HepG2 (cell line): ENCODE results near the gene MFNG. TPM values are rescaled to one million over a fixed set of nuclear protein-coding genes. Genes with fewer than 3 reads are reported as not detected.

Source experiments
- FIP1L1 ChIP-seq: fragments of 200-400 bp; formaldehyde crosslinking; IDR thresholded peaks from 2 replicates; pipeline ENCODE4 v1.6.1; 2018; ENCODE audit warnings: low read depth, mild to moderate bottlenecking, low read length, moderate library complexity, borderline replicate concordance; ENCODE audit not compliant: insufficient read depth
- FLYWCH1 ChIP-seq: sonication (generic); formaldehyde crosslinking; IDR thresholded peaks from 2 replicates; pipeline ENCODE4 v1.8.1; 2023; ENCODE audit warnings: mild to moderate bottlenecking, missing genetic modification reagents
- GABPB1 ChIP-seq: IDR thresholded peaks from 2 replicates; pipeline ENCODE4 v1.6.1; 2016; ENCODE audit warnings: mild to moderate bottlenecking, missing genetic modification reagents, moderate library complexity, missing compliant biosample characterization
- GATAD2A ChIP-seq: IDR thresholded peaks from 2 replicates; pipeline ENCODE4 v1.6.1; 2016
- MBNL3 ChIP-seq: fragments of 250-450 bp; sonication (Bioruptor Pico); conservative IDR thresholded peaks from 2 replicates; pipeline ENCODE4 v1.8.0; 2022; ENCODE audit warnings: mild to moderate bottlenecking, inconsistent platforms
- RBM22 ChIP-seq: fragments of 200-400 bp; formaldehyde crosslinking; optimal IDR thresholded peaks from 2 replicates; pipeline ENCODE3; 2017; ENCODE audit warnings: mild to moderate bottlenecking, low read length, moderate library complexity
- SALL1 ChIP-seq: sonication (generic); formaldehyde crosslinking; IDR thresholded peaks from 2 replicates; pipeline ENCODE4 v1.8.0; 2022; ENCODE audit warnings: mild to moderate bottlenecking, missing genetic modification reagents
- SMAD9 ChIP-seq: sonication (generic); formaldehyde crosslinking; IDR thresholded peaks from 2 replicates; pipeline ENCODE4 v1.5.1; 2020; ENCODE audit warnings: mild to moderate bottlenecking, missing genetic modification reagents
- SNRNP70 ChIP-seq: fragments of 200-400 bp; formaldehyde crosslinking; IDR thresholded peaks from 2 replicates; pipeline ENCODE4 v1.6.1; 2017; ENCODE audit warnings: mild to moderate bottlenecking, low read depth, low read length, moderate library complexity
- SP4 ChIP-seq: sonication (generic); formaldehyde crosslinking; IDR thresholded peaks from 2 replicates; pipeline ENCODE4 v1.8.1; 2023; ENCODE audit warnings: mild to moderate bottlenecking, missing genetic modification reagents
- TBP ChIP-seq: sonication (generic); formaldehyde crosslinking; IDR thresholded peaks from 2 replicates; pipeline ENCODE4 v1.5.0; 2020; ENCODE audit warnings: missing genetic modification reagents
- TGIF2 ChIP-seq: IDR thresholded peaks from 2 replicates; pipeline ENCODE4 v1.6.1; 2016; ENCODE audit warnings: control low read depth, missing compliant biosample characterization
- ZEB1 ChIP-seq: IDR thresholded peaks from 2 replicates; pipeline ENCODE4 v1.6.1; 2012; ENCODE audit warnings: mild to moderate bottlenecking, low read depth, inconsistent platforms; ENCODE audit not compliant: insufficient replicate concordance
- ZNF629 ChIP-seq: sonication (generic); formaldehyde crosslinking; conservative IDR thresholded peaks from 2 replicates; pipeline ENCODE4 v1.5.0; 2020; ENCODE audit warnings: missing genetic modification reagents
- ZNF644 ChIP-seq: IDR thresholded peaks from 2 replicates; pipeline ENCODE4 v1.6.1; 2016; ENCODE audit warnings: low read depth
- ZNF841 ChIP-seq: sonication (generic); formaldehyde crosslinking; IDR thresholded peaks from 2 replicates; pipeline ENCODE4 v1.8.1; 2023; ENCODE audit warnings: missing genetic modification reagents, borderline replicate concordance
- ZNF850 ChIP-seq: sonication (generic); formaldehyde crosslinking; conservative IDR thresholded peaks from 2 replicates; pipeline ENCODE4 v1.9.0; 2021; ENCODE audit warnings: mild to moderate bottlenecking, missing genetic modification reagents
- ZSCAN25 ChIP-seq: sonication (generic); formaldehyde crosslinking; IDR thresholded peaks from 2 replicates; pipeline ENCODE4 v1.8.0; 2022; ENCODE audit warnings: mild to moderate bottlenecking, missing genetic modification reagents
- polyA plus RNA-seq, 8 experiments: library from polyadenylated mRNA; depleted of rRNA in 3 of 8; stranded (reverse) in 7 of 8; unstranded in 1 of 8; fragments of >200 nt; fragmentation: Illumina TruSeq in 4 of 8; extraction: Trizol in 4 of 8; gene quantifications; 2 replicates each; pipeline versions ENCODE4 v1.2.1 to v1.2.3, GENCODE V29; 2011 to 2016; ENCODE audit warnings: low read depth in 4 of 8, missing spikeins in 1 of 8, mixed read lengths in 1 of 8; ENCODE audit not compliant: insufficient read depth in 1 of 8
- total RNA-seq, 5 experiments: library from RNA; depleted of rRNA; stranded (reverse); fragments of >200 nt; fragmentation: Illumina TruSeq; extraction: Trizol; gene quantifications; 2 replicates each; pipeline ENCODE4 v1.2.3, GENCODE V29; 2016; ENCODE audit warnings: low read depth in 1 of 5
- TF ChIP-seq, protein P1 (sequence below): sonication (generic); formaldehyde crosslinking; IDR thresholded peaks from 2 replicates; pipeline ENCODE4 v1.4.0; 2020; ENCODE audit warnings: missing genetic modification reagents
- TF ChIP-seq, protein P2 (sequence below): sonication (generic); formaldehyde crosslinking; IDR thresholded peaks from 2 replicates; pipeline ENCODE4 v1.9.0; 2021; ENCODE audit warnings: missing genetic modification reagents, mild to moderate bottlenecking, borderline replicate concordance
- TF ChIP-seq, protein P3 (sequence below): sonication (generic); formaldehyde crosslinking; IDR thresholded peaks from 2 replicates; pipeline ENCODE4 v1.4.0; 2020; ENCODE audit warnings: missing genetic modification reagents

MFNG gene
- total and polyA plus RNA-seq, 2 of the 13 experiments (the other 11 are each of a cell fraction or from before 2014, with no cell fraction given) = 1.0 to 11.7 TPM

DNA sequence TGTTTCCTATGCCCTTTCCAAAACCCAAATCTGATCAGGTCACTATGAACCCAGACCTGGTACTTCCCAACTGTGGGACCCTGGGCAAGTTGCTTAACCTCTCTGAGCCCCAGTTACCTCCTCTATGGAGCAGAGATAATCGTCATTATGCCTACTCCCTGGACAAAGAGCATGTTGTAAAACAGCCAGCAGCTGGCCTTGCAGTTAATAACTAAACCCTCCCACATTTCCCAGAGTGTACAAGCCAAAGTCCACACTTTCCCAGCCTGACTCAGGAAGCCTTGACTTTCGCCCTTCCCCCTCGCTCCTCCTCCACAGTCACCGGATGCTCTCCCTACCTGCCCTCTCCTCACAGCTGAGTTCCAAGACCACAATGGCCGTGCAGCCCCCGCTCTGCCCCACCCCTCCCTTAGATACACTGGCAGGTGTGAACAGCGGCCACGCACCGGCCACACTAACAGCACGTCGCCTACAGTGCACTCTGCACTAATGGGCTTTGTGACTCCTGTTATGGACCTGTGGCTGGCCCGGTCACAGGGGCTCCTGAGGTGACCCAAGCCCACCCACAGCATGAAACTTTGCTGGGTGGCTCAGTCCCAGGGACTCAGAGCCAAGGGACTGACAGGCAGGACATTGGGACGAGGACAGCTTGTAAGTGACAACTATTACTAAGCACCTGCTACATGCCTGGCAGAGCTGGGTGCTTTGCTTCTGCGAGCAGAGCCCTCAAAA is 15.6 kb upstream of the MFNG start (continued):
- TF ChIP-seq, protein P1, sequence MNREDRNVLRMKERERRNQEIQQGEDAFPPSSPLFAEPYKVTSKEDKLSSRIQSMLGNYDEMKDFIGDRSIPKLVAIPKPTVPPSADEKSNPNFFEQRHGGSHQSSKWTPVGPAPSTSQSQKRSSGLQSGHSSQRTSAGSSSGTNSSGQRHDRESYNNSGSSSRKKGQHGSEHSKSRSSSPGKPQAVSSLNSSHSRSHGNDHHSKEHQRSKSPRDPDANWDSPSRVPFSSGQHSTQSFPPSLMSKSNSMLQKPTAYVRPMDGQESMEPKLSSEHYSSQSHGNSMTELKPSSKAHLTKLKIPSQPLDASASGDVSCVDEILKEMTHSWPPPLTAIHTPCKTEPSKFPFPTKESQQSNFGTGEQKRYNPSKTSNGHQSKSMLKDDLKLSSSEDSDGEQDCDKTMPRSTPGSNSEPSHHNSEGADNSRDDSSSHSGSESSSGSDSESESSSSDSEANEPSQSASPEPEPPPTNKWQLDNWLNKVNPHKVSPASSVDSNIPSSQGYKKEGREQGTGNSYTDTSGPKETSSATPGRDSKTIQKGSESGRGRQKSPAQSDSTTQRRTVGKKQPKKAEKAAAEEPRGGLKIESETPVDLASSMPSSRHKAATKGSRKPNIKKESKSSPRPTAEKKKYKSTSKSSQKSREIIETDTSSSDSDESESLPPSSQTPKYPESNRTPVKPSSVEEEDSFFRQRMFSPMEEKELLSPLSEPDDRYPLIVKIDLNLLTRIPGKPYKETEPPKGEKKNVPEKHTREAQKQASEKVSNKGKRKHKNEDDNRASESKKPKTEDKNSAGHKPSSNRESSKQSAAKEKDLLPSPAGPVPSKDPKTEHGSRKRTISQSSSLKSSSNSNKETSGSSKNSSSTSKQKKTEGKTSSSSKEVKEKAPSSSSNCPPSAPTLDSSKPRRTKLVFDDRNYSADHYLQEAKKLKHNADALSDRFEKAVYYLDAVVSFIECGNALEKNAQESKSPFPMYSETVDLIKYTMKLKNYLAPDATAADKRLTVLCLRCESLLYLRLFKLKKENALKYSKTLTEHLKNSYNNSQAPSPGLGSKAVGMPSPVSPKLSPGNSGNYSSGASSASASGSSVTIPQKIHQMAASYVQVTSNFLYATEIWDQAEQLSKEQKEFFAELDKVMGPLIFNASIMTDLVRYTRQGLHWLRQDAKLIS (CRISPR knock-in tag) = no peak
- peak; percentile 85; the same call in 1 of the 2 replicates for TF ChIP-seq SMAD9 (CRISPR knock-in tag)
- TF ChIP-seq SP4 (CRISPR knock-in tag) = peak; percentile 57
- no peak for TF ChIP-seq ZNF644 (CRISPR knock-in tag)
- no peak for TF ChIP-seq MBNL3 (CRISPR knock-in tag)
- TF ChIP-seq SALL1 (CRISPR knock-in tag) = peak; percentile 99
- TF ChIP-seq, protein P2, sequence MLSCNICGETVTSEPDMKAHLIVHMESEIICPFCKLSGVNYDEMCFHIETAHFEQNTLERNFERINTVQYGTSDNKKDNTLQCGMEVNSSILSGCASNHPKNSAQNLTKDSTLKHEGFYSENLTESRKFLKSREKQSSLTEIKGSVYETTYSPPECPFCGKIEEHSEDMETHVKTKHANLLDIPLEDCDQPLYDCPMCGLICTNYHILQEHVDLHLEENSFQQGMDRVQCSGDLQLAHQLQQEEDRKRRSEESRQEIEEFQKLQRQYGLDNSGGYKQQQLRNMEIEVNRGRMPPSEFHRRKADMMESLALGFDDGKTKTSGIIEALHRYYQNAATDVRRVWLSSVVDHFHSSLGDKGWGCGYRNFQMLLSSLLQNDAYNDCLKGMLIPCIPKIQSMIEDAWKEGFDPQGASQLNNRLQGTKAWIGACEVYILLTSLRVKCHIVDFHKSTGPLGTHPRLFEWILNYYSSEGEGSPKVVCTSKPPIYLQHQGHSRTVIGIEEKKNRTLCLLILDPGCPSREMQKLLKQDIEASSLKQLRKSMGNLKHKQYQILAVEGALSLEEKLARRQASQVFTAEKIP (CRISPR knock-in tag) = no peak
- TF ChIP-seq, protein P3, sequence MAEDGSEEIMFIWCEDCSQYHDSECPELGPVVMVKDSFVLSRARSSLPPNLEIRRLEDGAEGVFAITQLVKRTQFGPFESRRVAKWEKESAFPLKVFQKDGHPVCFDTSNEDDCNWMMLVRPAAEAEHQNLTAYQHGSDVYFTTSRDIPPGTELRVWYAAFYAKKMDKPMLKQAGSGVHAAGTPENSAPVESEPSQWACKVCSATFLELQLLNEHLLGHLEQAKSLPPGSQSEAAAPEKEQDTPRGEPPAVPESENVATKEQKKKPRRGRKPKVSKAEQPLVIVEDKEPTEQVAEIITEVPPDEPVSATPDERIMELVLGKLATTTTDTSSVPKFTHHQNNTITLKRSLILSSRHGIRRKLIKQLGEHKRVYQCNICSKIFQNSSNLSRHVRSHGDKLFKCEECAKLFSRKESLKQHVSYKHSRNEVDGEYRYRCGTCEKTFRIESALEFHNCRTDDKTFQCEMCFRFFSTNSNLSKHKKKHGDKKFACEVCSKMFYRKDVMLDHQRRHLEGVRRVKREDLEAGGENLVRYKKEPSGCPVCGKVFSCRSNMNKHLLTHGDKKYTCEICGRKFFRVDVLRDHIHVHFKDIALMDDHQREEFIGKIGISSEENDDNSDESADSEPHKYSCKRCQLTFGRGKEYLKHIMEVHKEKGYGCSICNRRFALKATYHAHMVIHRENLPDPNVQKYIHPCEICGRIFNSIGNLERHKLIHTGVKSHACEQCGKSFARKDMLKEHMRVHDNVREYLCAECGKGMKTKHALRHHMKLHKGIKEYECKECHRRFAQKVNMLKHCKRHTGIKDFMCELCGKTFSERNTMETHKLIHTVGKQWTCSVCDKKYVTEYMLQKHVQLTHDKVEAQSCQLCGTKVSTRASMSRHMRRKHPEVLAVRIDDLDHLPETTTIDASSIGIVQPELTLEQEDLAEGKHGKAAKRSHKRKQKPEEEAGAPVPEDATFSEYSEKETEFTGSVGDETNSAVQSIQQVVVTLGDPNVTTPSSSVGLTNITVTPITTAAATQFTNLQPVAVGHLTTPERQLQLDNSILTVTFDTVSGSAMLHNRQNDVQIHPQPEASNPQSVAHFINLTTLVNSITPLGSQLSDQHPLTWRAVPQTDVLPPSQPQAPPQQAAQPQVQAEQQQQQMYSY (CRISPR knock-in tag) = no peak
- TF ChIP-seq ZSCAN25 (CRISPR knock-in tag) = peak; percentile 99
- peak; percentile 84 for TF ChIP-seq GABPB1
- no peak for TF ChIP-seq TBP (CRISPR knock-in tag)
- TF ChIP-seq FIP1L1 = 0 out of 2 replicates have a peak, but pooled peaks have one; percentile 89
- TF ChIP-seq SNRNP70 = no peak
- 0 out of 2 replicates have a peak, but pooled peaks have one; percentile 46 for TF ChIP-seq ZNF841
- TF ChIP-seq RBM22 = no peak
- TF ChIP-seq GATAD2A = peak; percentile 95
- peak; percentile 96 for TF ChIP-seq ZEB1
- peak; percentile 64; the same call in 1 of the 2 replicates for TF ChIP-seq ZNF629 (CRISPR knock-in tag)
- TF ChIP-seq FLYWCH1 (CRISPR knock-in tag) = no peak
- 0 out of 2 replicates have a peak, but pooled peaks have one; percentile 30 for TF ChIP-seq ZNF850 (CRISPR knock-in tag)
- TF ChIP-seq TGIF2 (CRISPR knock-in tag) = peak; percentile 84
